ENCODE measurements around the gene VPS4A.
A peak's percentile ranks its signal among the peaks of the same experiment; 100 is the strongest.
"Not testable (repeated sequence)": the region's sequence is repeated elsewhere in the genome, so short reads cannot be mapped to it uniquely, and the experiment has no call there.

The VPS4A gene

GRCh38 chr16:69327585-69328310, 16.6 kb downstream of the VPS4A start:
- DNase-seq (ENCODE audit: low spot score) = no peak

- DNase-seq (ENCODE audit: low spot score) = no peak
Measured at GRCh38 chr16:69328854-69329316, 17.7 kb downstream of the VPS4A start.

GRCh38 chr16:69329369-69330285, 18.5 kb downstream of the VPS4A start:
- DNase-seq (ENCODE audit: low spot score) = no peak

GRCh38 chr16:69330286-69331109, 19.3 kb downstream of the VPS4A start, which contains the start of gene PDF:
PDF (minus strand) TSS chr16:69330588; CDS start chr16:69330570, 18 bp downstream.
- peak; percentile 95 for DNase-seq (ENCODE audit: low spot score)

GRCh38 chr16:69334696-69335095, 23.5 kb downstream of the VPS4A start:
- no peak for DNase-seq (ENCODE audit: low spot score)

GRCh38 chr16:69338557-69339288, 27.6 kb downstream of the VPS4A start:
- no peak for DNase-seq (ENCODE audit: low spot score)

GRCh38 chr16:69339289-69340094, 28.3 kb downstream of the VPS4A start, which contains the start of the genes COG8 and NIP7:
COG8 (minus strand) TSS chr16:69339564; CDS start chr16:69339552, 12 bp downstream.
NIP7 (plus strand) TSS chr16:69339772; CDS start chr16:69339830, 58 bp downstream.
- DNase-seq (ENCODE audit: low spot score) = peak; percentile 94

GRCh38 chr16:69340095-69340644, 29.0 kb downstream of the VPS4A start:
- no peak for DNase-seq (ENCODE audit: low spot score)

- DNase-seq (ENCODE audit: low spot score) = no peak
Measured at GRCh38 chr16:69344171-69344570, 33.0 kb downstream of the VPS4A start.

- DNase-seq (ENCODE audit: low spot score) = no peak
Measured at GRCh38 chr16:69345923-69346322, 34.8 kb downstream of the VPS4A start.

GRCh38 chr16:69346683-69347082, 35.5 kb downstream of the VPS4A start:
- no peak for DNase-seq (ENCODE audit: low spot score)

- no peak for DNase-seq (ENCODE audit: low spot score)
Measured at GRCh38 chr16:69348222-69348621, 37.1 kb downstream of the VPS4A start.

- no peak for DNase-seq (ENCODE audit: low spot score)
Measured at GRCh38 chr16:69349536-69349935, 38.4 kb downstream of the VPS4A start.

GRCh38 chr16:69350536-69351133, 39.5 kb downstream of the VPS4A start:
- no peak for DNase-seq (ENCODE audit: low spot score)

- DNase-seq (ENCODE audit: low spot score) = no peak
Measured at GRCh38 chr16:69351309-69352027, 40.3 kb downstream of the VPS4A start, which contains the start of gene TMED6. TMED6 (minus strand) TSS chr16:69351786; CDS start chr16:69351753, 33 bp downstream.

- DNase-seq (ENCODE audit: low spot score) = not testable (repeated sequence)
Measured at GRCh38 chr16:69360070-69360469, 48.9 kb downstream of the VPS4A start.

- no peak for DNase-seq (ENCODE audit: low spot score)
Measured at GRCh38 chr16:69363281-69363717, 52.1 kb downstream of the VPS4A start.

- no peak for DNase-seq (ENCODE audit: low spot score)
Measured at GRCh38 chr16:69364088-69364487, 52.9 kb downstream of the VPS4A start.

GRCh38 chr16:69365901-69366300, 54.8 kb downstream of the VPS4A start:
- DNase-seq (ENCODE audit: low spot score) = no peak
